HepG2 (cell line): ENCODE data around the gene XPO5. TPM values are rescaled to one million over a fixed set of nuclear protein-coding genes. Genes with fewer than 3 reads are reported as not detected.
A peak's percentile ranks its signal among the peaks of the same experiment; 100 is the strongest.

Experiments used
- ARNTL ChIP-seq: sonication (generic); formaldehyde crosslinking; IDR thresholded peaks from 2 replicates; pipeline ENCODE4 v1.4.0; 2020; ENCODE audit warnings: mild to moderate bottlenecking, missing genetic modification reagents
- CBX2 ChIP-seq, 2 experiments: fragments of 200-600 bp in 1 of 2; sonication (generic); formaldehyde crosslinking in 1 of 2; IDR thresholded peaks; 2 replicates each; pipeline versions ENCODE4 v1.7.0 to v1.8.1; 2018 to 2022; ENCODE audit warnings: low read depth in 2 of 2, low read length in 1 of 2, mild to moderate bottlenecking in 1 of 2, missing genetic modification reagents in 1 of 2
- CEBPG ChIP-seq: IDR thresholded peaks from 2 replicates; pipeline ENCODE4 v1.6.1; 2016
- CHCHD3 ChIP-seq: sonication (generic); formaldehyde crosslinking; IDR thresholded peaks from 2 replicates; pipeline ENCODE4 v1.8.0; 2022; ENCODE audit warnings: mild to moderate bottlenecking, missing genetic modification reagents, moderate library complexity
- FOXP4 ChIP-seq: sonication (generic); formaldehyde crosslinking; IDR thresholded peaks from 2 replicates; pipeline ENCODE4 v1.4.0; 2020; ENCODE audit warnings: missing genetic modification reagents
- HDAC2 ChIP-seq: sonication (generic); formaldehyde crosslinking; IDR thresholded peaks from 2 replicates; pipeline ENCODE4 v1.4.0; 2020; ENCODE audit warnings: missing genetic modification reagents
- HMGXB3 ChIP-seq: sonication (generic); formaldehyde crosslinking; IDR thresholded peaks from 2 replicates; pipeline ENCODE4 v1.4.0; 2020; ENCODE audit warnings: missing genetic modification reagents, borderline replicate concordance
- MAFG ChIP-seq: sonication (generic); formaldehyde crosslinking; IDR thresholded peaks from 2 replicates; pipeline ENCODE4 v1.5.1; 2020; ENCODE audit warnings: mild to moderate bottlenecking, missing genetic modification reagents
- MAFK ChIP-seq, 2 experiments: IDR thresholded peaks in 1 of 2; conservative IDR thresholded peaks in 1 of 2; 2 replicates each; pipeline ENCODE4 v1.6.1; 2011; ENCODE audit warnings: improper control_type of control experiment in 2 of 2, low read length in 2 of 2
- REST ChIP-seq, 2 experiments: IDR thresholded peaks; 2 replicates each; pipeline ENCODE4 v1.6.1; 2011 to 2012; ENCODE audit warnings: low read length in 2 of 2, borderline replicate concordance in 1 of 2, low read depth in 1 of 2, mild to moderate bottlenecking in 1 of 2, moderate library complexity in 1 of 2
- SKI ChIP-seq: fragments of 450-650 bp; IDR thresholded peaks from one replicate; pipeline ENCODE4 v1.6.1; 2018; ENCODE audit warnings: mild to moderate bottlenecking; ENCODE audit not compliant: partially characterized antibody
- ZBTB2 ChIP-seq: sonication (generic); formaldehyde crosslinking; IDR thresholded peaks from 2 replicates; pipeline ENCODE4 v1.8.0; 2022; ENCODE audit warnings: low read depth, missing genetic modification reagents
- ZEB1 ChIP-seq: IDR thresholded peaks from 2 replicates; pipeline ENCODE4 v1.6.1; 2012; ENCODE audit warnings: mild to moderate bottlenecking, low read depth, inconsistent platforms; ENCODE audit not compliant: insufficient replicate concordance
- ZNF234 ChIP-seq: sonication (generic); formaldehyde crosslinking; conservative IDR thresholded peaks from 2 replicates; pipeline ENCODE4 v1.5.1; 2020; ENCODE audit warnings: mild to moderate bottlenecking, missing genetic modification reagents
- ZNF280B ChIP-seq: sonication (generic); formaldehyde crosslinking; IDR thresholded peaks from 2 replicates; pipeline ENCODE4 v1.5.0; 2020; ENCODE audit warnings: missing genetic modification reagents, mild to moderate bottlenecking, borderline replicate concordance
- ZNF607 ChIP-seq: sonication (generic); formaldehyde crosslinking; IDR thresholded peaks from 2 replicates; pipeline ENCODE4 v1.5.1; 2020; ENCODE audit warnings: missing genetic modification reagents, mild to moderate bottlenecking, borderline replicate concordance
- polyA plus RNA-seq, 8 experiments: library from polyadenylated mRNA; depleted of rRNA in 3 of 8; stranded (reverse) in 7 of 8; unstranded in 1 of 8; fragments of >200 nt; fragmentation: Illumina TruSeq in 4 of 8; extraction: Trizol in 4 of 8; gene quantifications; 2 replicates each; pipeline versions ENCODE4 v1.2.1 to v1.2.3, GENCODE V29; 2011 to 2016; ENCODE audit warnings: low read depth in 4 of 8, missing spikeins in 1 of 8, mixed read lengths in 1 of 8; ENCODE audit not compliant: insufficient read depth in 1 of 8
- total RNA-seq, 5 experiments: library from RNA; depleted of rRNA; stranded (reverse); fragments of >200 nt; fragmentation: Illumina TruSeq; extraction: Trizol; gene quantifications; 2 replicates each; pipeline ENCODE4 v1.2.3, GENCODE V29; 2016; ENCODE audit warnings: low read depth in 1 of 5

The XPO5 gene
- total and polyA plus RNA-seq, 2 of the 13 experiments (the other 11 are each of a cell fraction or from before 2014, with no cell fraction given): 52.2 to 68.0 TPM

- TF ChIP-seq HMGXB3 (CRISPR knock-in tag) (no peak), CEBPG (CRISPR knock-in tag) (0 out of 2 replicates have a peak, but pooled peaks have one; percentile 13), CBX2 (IDR thresholded peaks at IDR 0.05; ENCODE audit: low read depth, low read length) (no peak), CBX2 (CRISPR knock-in tag; IDR thresholded peaks at IDR 0.05; ENCODE audit: low read depth) (no peak), ZNF280B (no peak), CHCHD3 (CRISPR knock-in tag) (no peak), REST (IDR thresholded peaks at IDR 0.05; ENCODE audit: borderline replicate concordance in 1 of 2, low read depth in 1 of 2, low read length in 2 of 2) (peak in 1 of 2 experiments; percentile 69; a peak in 1 of 4 replicates), FOXP4 (CRISPR knock-in tag) (peak; percentile 86), ARNTL (CRISPR knock-in tag) (no peak), SKI (peak; percentile 34), ZEB1 (no peak), ZNF607 (CRISPR knock-in tag) (no peak), HDAC2 (peak; percentile 89; the same call in 1 of the 2 replicates), MAFK (conservative IDR thresholded peaks at IDR 0.05 in 1 of 2, IDR thresholded peaks at IDR 0.05 in 1 of 2; ENCODE audit: low read length in 2 of 2) (no peak), ZBTB2 (no peak), MAFG (no peak), ZNF234 (no peak)
Observed at GRCh38 chr6:43490523-43490939, 85.3 kb downstream of the XPO5 start (continued).
